ENCODE results near the gene HAAO.
"Not testable (repeated sequence)": the region's sequence is repeated elsewhere in the genome, so short reads cannot be mapped to it uniquely, and the experiment has no call there.

- not testable (repeated sequence) for TF ChIP-seq CTCF (IDR thresholded peaks at IDR 0.05; ENCODE audit: low read depth, low read length); EZH2phosphoT487 (IDR thresholded peaks at IDR 0.05; ENCODE audit: low read depth)
Observed at GRCh38 chr2:42831575-42832288, 39.3 kb upstream of the HAAO start.
